OCI-LY1 (cell line): ENCODE measurements around the gene GALC.
"Not testable (repeated sequence)": the region's sequence is repeated elsewhere in the genome, so short reads cannot be mapped to it uniquely, and the experiment has no call there.

Experiments
- H2AFZ ChIP-seq: fragments of 200-600 bp; sonication (generic), shearing (Covaris generic); 2 replicates; pipeline ENCODE4 v1.6.0; 2014; ENCODE audit warnings: antibody characterized with exemption, mild to moderate bottlenecking, low read length
- H3F3A ChIP-seq: fragments of 200-600 bp; sonication (generic), shearing (Covaris generic); 2 replicates; pipeline ENCODE4 v1.6.0; 2014; ENCODE audit warnings: mild to moderate bottlenecking, antibody characterized with exemption, low read length, moderate library complexity; ENCODE audit not compliant: insufficient read depth
- H3K27ac ChIP-seq: fragments of 200-600 bp; sonication (generic); 2 replicates; pipeline ENCODE4 v1.5.1; 2014; ENCODE audit warnings: low read length, mixed run types, mild to moderate bottlenecking, low read depth; ENCODE audit not compliant: poor library complexity, severe bottlenecking
- H3K27me3 ChIP-seq: fragments of 200-600 bp; sonication (generic); 2 replicates; pipeline ENCODE4 v1.6.0; 2014; ENCODE audit warnings: antibody characterized with exemption, mild to moderate bottlenecking, low read length, moderate library complexity; ENCODE audit not compliant: insufficient read depth
- H3K36me3 ChIP-seq: fragments of 200-600 bp; sonication (generic); 2 replicates; pipeline ENCODE4 v1.6.1; 2014; ENCODE audit warnings: mild to moderate bottlenecking, antibody characterized with exemption, low read length, moderate library complexity, mixed read lengths; ENCODE audit not compliant: insufficient read depth
- H3K4me1 ChIP-seq: fragments of 200-600 bp; sonication (generic); 2 replicates; pipeline ENCODE4 v1.5.1; 2014; ENCODE audit warnings: mild to moderate bottlenecking, low read length, moderate library complexity; ENCODE audit not compliant: insufficient read depth, severe bottlenecking
- H3K4me2 ChIP-seq: fragments of 200-600 bp; sonication (generic), shearing (Covaris generic); 2 replicates; pipeline ENCODE4 v1.6.1; 2014; ENCODE audit warnings: low read length
- H3K4me3 ChIP-seq: fragments of 200-600 bp; sonication (generic); 2 replicates; pipeline ENCODE4 v1.5.1; 2014; ENCODE audit warnings: low read length, low read depth, mild to moderate bottlenecking, mixed read lengths; ENCODE audit not compliant: poor library complexity, severe bottlenecking
- H3K79me2 ChIP-seq: fragments of 200-600 bp; shearing (Covaris generic); 2 replicates; pipeline ENCODE4 v1.6.1; 2016; ENCODE audit warnings: mixed run types, low read length, mixed read lengths; ENCODE audit not compliant: insufficient read depth
- H3K9ac ChIP-seq: fragments of 200-600 bp; sonication (generic), shearing (Covaris generic); 2 replicates; pipeline ENCODE4 v1.6.1; 2014; ENCODE audit warnings: mild to moderate bottlenecking, low read length, mixed read lengths
- H3K9me2 ChIP-seq: fragments of 200-600 bp; sonication (generic), shearing (Covaris generic); 2 replicates; pipeline ENCODE4 v1.6.1; 2014; ENCODE audit warnings: low read depth, mild to moderate bottlenecking, low read length, mixed read lengths
- H3K9me3 ChIP-seq: fragments of 200-600 bp; shearing (Covaris generic); 2 replicates; pipeline ENCODE4 v1.6.1; 2014; ENCODE audit warnings: low read length, mixed read lengths
- H4K20me1 ChIP-seq: fragments of 200-600 bp; sonication (generic), shearing (Covaris generic); 2 replicates; pipeline ENCODE4 v1.6.0; 2016; ENCODE audit warnings: mild to moderate bottlenecking, low read length; ENCODE audit not compliant: insufficient read depth
- CTCF ChIP-seq: fragments of 200-600 bp; sonication (generic), shearing (Covaris generic); IDR thresholded peaks from 2 replicates; pipeline ENCODE4 v1.5.1; 2017; ENCODE audit warnings: mild to moderate bottlenecking, antibody characterized with exemption, low read length, moderate library complexity, mixed read lengths
- EZH2 ChIP-seq: fragments of 200-600 bp; sonication (generic), shearing (Covaris generic); IDR thresholded peaks from 2 replicates; pipeline ENCODE4 v1.8.0; 2017; ENCODE audit warnings: borderline replicate concordance, mixed run types, mild to moderate bottlenecking, antibody characterized with exemption, low read length, moderate library complexity, mixed read lengths

GALC gene

GRCh38 chr14:88029500-88029899 lies 36.5 kb upstream of the GALC start:
- no peaks in the 10 kb centered on the region for H4K20me1 ChIP-seq
- no peaks in the 10 kb centered on the region for H3K79me2 ChIP-seq
- H3K27ac ChIP-seq: no peak overlapping the region
- H3K4me2 ChIP-seq: no peak overlapping the region
- H3K36me3 ChIP-seq: no peaks in the 10 kb centered on the region
- no peaks in the 10 kb centered on the region for H3F3A ChIP-seq
- no peaks in the 10 kb centered on the region for H3K9me3 ChIP-seq
- no peak overlapping the region for H3K4me3 ChIP-seq
- no peaks in the 10 kb centered on the region for H3K4me1 ChIP-seq
- H3K9ac ChIP-seq: no peak overlapping the region
- H3K27me3 ChIP-seq: no peaks in the 10 kb centered on the region
- TF ChIP-seq EZH2: no peak
- no peaks in the 10 kb centered on the region for H3K9me2 ChIP-seq
- H2AFZ ChIP-seq: no peak overlapping the region

- no peak overlapping the region for H3K4me2 ChIP-seq
- H3K27me3 ChIP-seq: no peaks in the 10 kb centered on the region
- H3K36me3 ChIP-seq: no peaks in the 10 kb centered on the region
- no peaks in the 10 kb centered on the region for H3K4me1 ChIP-seq
- no peaks in the 10 kb centered on the region for H3F3A ChIP-seq
- no peak overlapping the region for H2AFZ ChIP-seq
- no peaks in the 10 kb centered on the region for H3K9me3 ChIP-seq
- no peak overlapping the region for H3K9ac ChIP-seq
- no peak overlapping the region for H3K27ac ChIP-seq
- no peak overlapping the region for H3K4me3 ChIP-seq
- no peaks in the 10 kb centered on the region for H4K20me1 ChIP-seq
- H3K79me2 ChIP-seq: no peaks in the 10 kb centered on the region
- H3K9me2 ChIP-seq: no peaks in the 10 kb centered on the region
- TF ChIP-seq CTCF (no peak), EZH2 (no peak)
Measured at GRCh38 chr14:88026890-88027289, 33.9 kb upstream of the GALC start.

- H3K4me2 ChIP-seq: no peak overlapping the region
Measured at GRCh38 chr14:88025313-88025712, 32.3 kb upstream of the GALC start.

GRCh38 chr14:88024252-88025086 lies 31.5 kb upstream of the GALC start:
- not testable (repeated sequence) for H2AFZ ChIP-seq, H3K36me3 ChIP-seq, H3K27ac ChIP-seq

More at GRCh38 chr14:88025313-88025712, 32.3 kb upstream of the GALC start:
- Histone ChIP-seq H3K27ac (no peak overlapping the region), H3K9ac (no peak overlapping the region), H2AFZ (no peak overlapping the region), H3K4me1 (no peaks in the 10 kb centered on the region), H3K79me2 (no peaks in the 10 kb centered on the region), H3K36me3 (no peaks in the 10 kb centered on the region), H3F3A (no peaks in the 10 kb centered on the region), H3K9me3 (no peaks in the 10 kb centered on the region), H4K20me1 (no peaks in the 10 kb centered on the region), H3K9me2 (no peaks in the 10 kb centered on the region), H3K4me3 (no peak overlapping the region), H3K27me3 (no peaks in the 10 kb centered on the region)
- no peak for TF ChIP-seq CTCF
- no peak for TF ChIP-seq EZH2

More at GRCh38 chr14:88024252-88025086, 31.5 kb upstream of the GALC start:
- H3K9me2 ChIP-seq, H3K27me3 ChIP-seq, H4K20me1 ChIP-seq, H3K4me1 ChIP-seq, H3K4me3 ChIP-seq, H3K9me3 ChIP-seq, H3K79me2 ChIP-seq, H3K4me2 ChIP-seq, H3K9ac ChIP-seq, H3F3A ChIP-seq: not testable (repeated sequence)
